H1 (cell line): ENCODE measurements around the gene MAPKAPK5. TPM values are rescaled to one million over a fixed set of nuclear protein-coding genes. Genes with fewer than 3 reads are reported as not detected.
"Not testable (repeated sequence)": the region's sequence is repeated elsewhere in the genome, so short reads cannot be mapped to it uniquely, and the experiment has no call there.

Experiments
- CTCF ChIA-PET: fragments of 300-600 bp; sonication (Branson Sonifier 250); formaldehyde crosslinking; loops from one replicate; lab custom pipeline; 2021; ENCODE audit not compliant: partially characterized antibody; lab: Charles Lee
- POLR2A ChIA-PET: fragments of 300-600 bp; sonication (Branson Sonifier 250); formaldehyde crosslinking; loops from one replicate; lab custom pipeline; 2021; ENCODE audit warnings: inconsistent platforms; ENCODE audit not compliant: partially characterized antibody; lab: Charles Lee
- DNase-seq, 2 experiments: peaks; one replicate each; pipeline versions ENCODE4 v3.0.0 to v3.0.0-alpha.2; 2010 to 2022; ENCODE audit warnings: low spot score in 2 of 2, low read depth in 1 of 2, mixed read lengths in 1 of 2
- FAIRE-seq: peaks from 2 replicates; lab custom pipeline; 2011; peaks lifted over from hg19 to GRCh38; lab: Jason Lieb, UNC
- H2AFZ ChIP-seq: 2 replicates; pipeline ENCODE4 v1.8.1; 2012; ENCODE audit warnings: low read length, inconsistent platforms
- H2AK5ac ChIP-seq: 2 replicates; pipeline ENCODE4 v1.6.1; 2013; ENCODE audit warnings: low read depth, low read length
- H2BK120ac ChIP-seq: replicated peaks from 2 replicates; pipeline ENCODE3; 2013; ENCODE audit warnings: low read depth, low read length, inconsistent platforms
- H2BK12ac ChIP-seq: 2 replicates; pipeline ENCODE4 v1.6.1; 2013; ENCODE audit warnings: low read depth, low read length
- H2BK15ac ChIP-seq: 2 replicates; pipeline ENCODE4 v1.6.1; 2013; ENCODE audit warnings: low read length
- H2BK20ac ChIP-seq: 2 replicates; pipeline ENCODE4 v1.6.1; 2013; ENCODE audit warnings: low read length
- H2BK5ac ChIP-seq: 2 replicates; pipeline ENCODE4 v1.6.1; 2013; ENCODE audit warnings: low read depth, low read length
- H3K14ac ChIP-seq: 2 replicates; pipeline ENCODE4 v1.6.1; 2013; ENCODE audit warnings: inconsistent platforms; ENCODE audit not compliant: insufficient read length
- H3K18ac ChIP-seq: 2 replicates; pipeline ENCODE4 v1.6.1; 2013; ENCODE audit warnings: low read length; ENCODE audit errors: extremely low read depth
- H3K23ac ChIP-seq: 2 replicates; pipeline ENCODE4 v1.6.1; 2013; ENCODE audit warnings: inconsistent platforms; ENCODE audit not compliant: insufficient read length
- H3K23me2 ChIP-seq: 2 replicates; pipeline ENCODE4 v1.6.1; 2013; ENCODE audit warnings: low read depth, low read length
- H3K27ac ChIP-seq: 2 replicates; pipeline ENCODE4 v1.6.1; 2011; ENCODE audit warnings: low read depth, low read length, inconsistent platforms
- H3K27me3 ChIP-seq, 4 experiments: replicated peaks in 1 of 4; 1 replicate in 1 of 4; 2 replicates in 3 of 4; pipeline versions ENCODE4 v1.6.1 to v1.8.1; 2011 to 2013; ENCODE audit warnings: low read length in 3 of 4, mild to moderate bottlenecking in 3 of 4, inconsistent platforms in 2 of 4, mixed read lengths in 2 of 4, moderate library complexity in 1 of 4; ENCODE audit not compliant: control insufficient read depth in 3 of 4, insufficient read depth in 3 of 4; ENCODE audit errors: extremely low read depth in 1 of 4
- H3K36me3 ChIP-seq, 4 experiments: 2 replicates each; pipeline versions ENCODE4 v1.6.1 to v1.8.1; 2011 to 2013; ENCODE audit warnings: mild to moderate bottlenecking in 4 of 4, low read length in 3 of 4, moderate library complexity in 2 of 4, control low read depth in 1 of 4, inconsistent platforms in 1 of 4; ENCODE audit not compliant: insufficient read depth in 4 of 4, control insufficient read depth in 2 of 4
- H3K4ac ChIP-seq: replicated peaks from 2 replicates; pipeline ENCODE3; 2013; ENCODE audit warnings: low read length, low read depth, mixed read lengths, inconsistent platforms; ENCODE audit not compliant: insufficient read length
- H3K4me1 ChIP-seq, 4 experiments: replicated peaks in 1 of 4; 1 replicate in 1 of 4; 2 replicates in 3 of 4; pipeline versions ENCODE4 v1.6.1 to v1.8.1; 2011 to 2013; ENCODE audit warnings: low read length in 3 of 4, inconsistent platforms in 2 of 4, mixed read lengths in 1 of 4; ENCODE audit not compliant: insufficient read depth in 4 of 4, control insufficient read depth in 3 of 4
- H3K4me2 ChIP-seq, 2 experiments: 2 replicates each; pipeline versions ENCODE4 v1.6.1 to v1.8.1; 2011 to 2013; ENCODE audit warnings: low read depth in 2 of 2, low read length in 2 of 2, control low read depth in 1 of 2, inconsistent platforms in 1 of 2, mild to moderate bottlenecking in 1 of 2; ENCODE audit not compliant: insufficient read depth in 1 of 2
- H3K4me3 ChIP-seq, 4 experiments: fragments of 200-600, 300-600 bp in 1 of 4; sonication (generic), shearing (Covaris generic), sonication (Bioruptor Twin) in 1 of 4; 2 replicates each; pipeline versions ENCODE4 v1.5.1 to v1.8.1; 2011 to 2016; ENCODE audit warnings: low read length in 4 of 4, low read depth in 3 of 4, control low read depth in 2 of 4, inconsistent platforms in 2 of 4, mild to moderate bottlenecking in 2 of 4, mixed read lengths in 1 of 4, moderate library complexity in 1 of 4; ENCODE audit not compliant: insufficient read depth in 2 of 4; ENCODE audit errors: extremely low read depth in 1 of 4
- H3K56ac ChIP-seq: replicated peaks from 2 replicates; pipeline ENCODE3; 2013; ENCODE audit warnings: low read depth, mild to moderate bottlenecking, mixed read lengths, low read length, inconsistent platforms; ENCODE audit not compliant: insufficient read length
- H3K79me1 ChIP-seq: 2 replicates; pipeline ENCODE4 v1.6.1; 2013; ENCODE audit warnings: low read depth, low read length, control low read depth
- H3K79me2 ChIP-seq, 2 experiments: 2 replicates each; pipeline versions ENCODE4 v1.6.1 to v1.8.1; 2012 to 2013; ENCODE audit warnings: low read length in 2 of 2, mild to moderate bottlenecking in 2 of 2, inconsistent platforms in 1 of 2; ENCODE audit not compliant: insufficient read depth in 2 of 2, control insufficient read depth in 1 of 2
- H3K9ac ChIP-seq, 4 experiments: replicated peaks in 1 of 4; 1 replicate in 1 of 4; 2 replicates in 3 of 4; pipeline versions ENCODE4 v1.6.1 to v1.8.1; 2011 to 2013; ENCODE audit warnings: low read depth in 3 of 4, low read length in 3 of 4, control low read depth in 2 of 4, mild to moderate bottlenecking in 2 of 4, moderate library complexity in 2 of 4, inconsistent platforms in 1 of 4; ENCODE audit errors: extremely low read depth in 1 of 4
- H3K9me3 ChIP-seq, 2 experiments: 2 replicates each; pipeline versions ENCODE4 v1.6.1 to v1.8.1; 2012 to 2013; ENCODE audit warnings: mild to moderate bottlenecking in 2 of 2, moderate library complexity in 2 of 2, control low read depth in 1 of 2, inconsistent platforms in 1 of 2, low read depth in 1 of 2, low read length in 1 of 2, mixed read lengths in 1 of 2; ENCODE audit not compliant: insufficient read depth in 2 of 2
- H4K20me1 ChIP-seq, 2 experiments: replicated peaks in 1 of 2; 2 replicates each; pipeline versions ENCODE3 to v1.8.1; 2011 to 2013; ENCODE audit warnings: inconsistent platforms in 2 of 2, low read length in 2 of 2, mild to moderate bottlenecking in 1 of 2; ENCODE audit not compliant: insufficient read depth in 2 of 2, control insufficient read depth in 1 of 2
- H4K5ac ChIP-seq: 2 replicates; pipeline ENCODE4 v1.6.1; 2013; ENCODE audit warnings: low read length, low read depth, mixed read lengths, inconsistent platforms; ENCODE audit not compliant: insufficient read length
- H4K8ac ChIP-seq: 2 replicates; pipeline ENCODE4 v1.8.0; 2013; ENCODE audit warnings: mild to moderate bottlenecking, moderate library complexity, low read length, inconsistent platforms; ENCODE audit not compliant: insufficient read depth; ENCODE audit errors: extremely low read depth
- H4K91ac ChIP-seq: replicated peaks from 2 replicates; pipeline ENCODE3; 2013; ENCODE audit warnings: low read length, mixed read lengths, inconsistent platforms; ENCODE audit not compliant: insufficient read length
- WGBS, 2 experiments: shearing (Covaris generic) in 1 of 2; methylation state at CpG; one replicate each; pipeline versions ENCODE4 v1.1.6 to v1.1.7; 2013 to 2015; ENCODE audit warnings: low lambda C conversion rate in 2 of 2, mixed read lengths in 2 of 2, inconsistent platforms in 1 of 2, low coverage in 1 of 2, missing lambda C conversion rate in 1 of 2; ENCODE audit not compliant: insufficient replicate concordance in 2 of 2, insufficient coverage in 1 of 2, insufficient read length in 1 of 2; ENCODE audit errors: extremely low coverage in 1 of 2, missing lambda C conversion rate in 1 of 2; 5-methylcytosine and 5-hydroxymethylcytosine counted together
- polyA plus RNA-seq, 7 experiments: library from polyadenylated mRNA; depleted of rRNA in 3 of 7; stranded (reverse) in 5 of 7; unstranded in 2 of 7; fragments of >200 nt in 5 of 7; fragments of 200-250 nt in 2 of 7; gene quantifications; 1 replicate in 5 of 7; 2 replicates in 1 of 7; 4 replicates in 1 of 7; pipeline versions ENCODE4 v1.2.1 to v1.2.3, GENCODE V29; 2011 to 2013; ENCODE audit warnings: missing spikeins in 2 of 7, mixed read lengths in 2 of 7
- total RNA-seq: library from RNA; stranded (reverse); fragmentation: NEBNext Ultra II Directional; extraction: Animal tissue kit (Norgen Biotek cat#: 25700); gene quantifications from 2 replicates; pipeline ENCODE4 v1.2.1, GENCODE V29; 2021

MAPKAPK5 gene
- total and polyA plus RNA-seq, 2 of the 8 experiments (the other 6 are each of a cell fraction or from before 2014, with no cell fraction given): 40.0 to 91.5 TPM

GRCh38 chr12:111834740-111835386 lies 7.2 kb upstream of the MAPKAPK5 start:
- peak in 1 of 2 experiments; percentile 73 for DNase-seq
- not testable (repeated sequence) for H2AK5ac ChIP-seq, H2BK120ac ChIP-seq, H4K91ac ChIP-seq, H2BK15ac ChIP-seq, H3K4ac ChIP-seq, H3K79me2 ChIP-seq, H3K27me3 ChIP-seq, H3K4me3 ChIP-seq, H3K56ac ChIP-seq, H3K23ac ChIP-seq, H3K4me1 ChIP-seq, H3K79me1 ChIP-seq, H3K27ac ChIP-seq, H3K18ac ChIP-seq, H4K20me1 ChIP-seq, H3K14ac ChIP-seq, FAIRE-seq, H3K9me3 ChIP-seq, H3K36me3 ChIP-seq, H3K23me2 ChIP-seq, H4K5ac ChIP-seq, H3K9ac ChIP-seq, H2BK20ac ChIP-seq
- Histone ChIP-seq H2BK5ac (peak overlapping the region; percentile 91; the same call in 1 of the 2 replicates), H2AFZ (peak overlapping the region; percentile 70; the same call in 1 of the 2 replicates), H4K8ac (peak overlapping the region; percentile 79), H3K4me2 (peak overlapping the region; percentile 28 to 50; a peak in 3 of 4 replicates), H2BK12ac (peak overlapping the region; percentile 68; the same call in 1 of the 2 replicates)
- CTCF ChIA-PET: interaction anchor here (1.0 to 1.1 kb wide), 2 partner anchors 19 to 179 kb away, joined by 3 to 4 read pairs; no protein-coding TSS in a partner anchor
- 77% methylated on average over 21 of the region's 22 CpGs; no CpG with 5 or more reads in 1 of the 2 experiments for WGBS, 2 experiments
- POLR2A ChIA-PET: interaction anchor here (0.9 to 1.8 kb wide), 7 partner anchors 10 to 179 kb away, joined by 3 to 7 read pairs (median 3); partner anchors contain the start of genes ACAD10, BRAP, ERP29 and TMEM116
